K562 (cell line): ENCODE data around the gene DOK3. TPM values are rescaled to one million over a fixed set of nuclear protein-coding genes. Genes with fewer than 3 reads are reported as not detected.
A peak's percentile ranks its signal among the peaks of the same experiment; 100 is the strongest.

ENCODE experiments used
- BCL6 ChIP-seq: fragments of 250-450 bp; sonication (Bioruptor Pico); IDR thresholded peaks from 2 replicates; pipeline ENCODE4 v1.4.0; 2020
- CBFA2T3 ChIP-seq: fragments of 450-650 bp; IDR thresholded peaks from 2 replicates; pipeline ENCODE4 v1.6.1; 2017
- CREB1 ChIP-seq, 2 experiments: sonication (generic) in 1 of 2; formaldehyde crosslinking in 1 of 2; IDR thresholded peaks; 2 replicates each; pipeline versions ENCODE4 v1.6.1 to v1.8.0; 2012 to 2022; ENCODE audit warnings: inconsistent platforms in 1 of 2, mild to moderate bottlenecking in 1 of 2, missing genetic modification reagents in 1 of 2, moderate library complexity in 1 of 2
- EHMT2 ChIP-seq: fragments of 450-650 bp; IDR thresholded peaks from 2 replicates; pipeline ENCODE4 v1.6.1; 2018; ENCODE audit warnings: antibody characterized with exemption
- KLF1 ChIP-seq: fragments of 450-650 bp; IDR thresholded peaks from 2 replicates; pipeline ENCODE4 v1.6.1; 2016; ENCODE audit warnings: missing genetic modification characterization, missing compliant biosample characterization
- MAFK ChIP-seq: IDR thresholded peaks from 2 replicates; pipeline ENCODE4 v1.6.1; 2011; ENCODE audit warnings: low read length, improper control_type of control experiment
- MEF2A ChIP-seq: IDR thresholded peaks from 2 replicates; pipeline ENCODE4 v1.6.1; 2011; ENCODE audit warnings: low read depth, mild to moderate bottlenecking, low read length, moderate library complexity; ENCODE audit not compliant: control insufficient read depth
- NFATC3 ChIP-seq: fragments of 450-650 bp; IDR thresholded peaks from 2 replicates; pipeline ENCODE4 v1.6.1; 2017; ENCODE audit warnings: mild to moderate bottlenecking
- NKRF ChIP-seq: fragments of 450-650 bp; IDR thresholded peaks from 2 replicates; pipeline ENCODE4 v1.6.1; 2016; ENCODE audit warnings: borderline replicate concordance
- SMARCE1 ChIP-seq: fragments of 450-650 bp; IDR thresholded peaks from 2 replicates; pipeline ENCODE4 v1.7.1; 2016; ENCODE audit warnings: mild to moderate bottlenecking
- TOE1 ChIP-seq, 2 experiments: fragments of 450-650 bp in 1 of 2; sonication (generic) in 1 of 2; formaldehyde crosslinking in 1 of 2; IDR thresholded peaks; 2 replicates each; pipeline versions ENCODE4 v1.7.1 to v1.8.0; 2016 to 2022; ENCODE audit warnings: borderline replicate concordance in 2 of 2, mild to moderate bottlenecking in 2 of 2, antibody characterized with exemption in 1 of 2, inconsistent platforms in 1 of 2, low read depth in 1 of 2, missing genetic modification reagents in 1 of 2, moderate library complexity in 1 of 2
- ZFX ChIP-seq: sonication (generic); formaldehyde crosslinking; IDR thresholded peaks from 2 replicates; pipeline ENCODE4 v1.8.0; 2022; ENCODE audit warnings: mild to moderate bottlenecking, missing genetic modification reagents, moderate library complexity
- ZKSCAN3 ChIP-seq: fragments of 250-450 bp; sonication (Bioruptor Pico); IDR thresholded peaks from 2 replicates; pipeline ENCODE4 v1.4.0; 2020
- ZNF274 ChIP-seq: IDR thresholded peaks from 2 replicates; pipeline ENCODE4 v1.6.1; 2011; ENCODE audit warnings: low read depth, mild to moderate bottlenecking, low read length, moderate library complexity, borderline replicate concordance
- ZNF780A ChIP-seq: fragments of 250-450 bp; sonication (Bioruptor Pico); IDR thresholded peaks from 2 replicates; pipeline ENCODE4 v1.5.0; 2021; ENCODE audit warnings: mild to moderate bottlenecking
- polyA plus RNA-seq, 8 experiments: library from polyadenylated mRNA; depleted of rRNA in 4 of 8; stranded (reverse) in 5 of 8; unstranded in 3 of 8; fragments of >200 nt; fragmentation: Nextera tagmentation in 2 of 8; fragmentation: Illumina TruSeq in 1 of 8; extraction: Ambion mirVana in 2 of 8; extraction: Trizol in 1 of 8; gene quantifications; 2 replicates each; pipeline versions ENCODE4 v1.2.1 to v1.2.3, GENCODE V29; 2011 to 2014; ENCODE audit warnings: inconsistent platforms in 1 of 8, missing spikeins in 1 of 8
- total RNA-seq, 7 experiments: library from RNA; depleted of rRNA in 6 of 7; stranded (reverse); fragments of >200 nt in 6 of 7; fragmentation: Illumina TruSeq in 2 of 7; extraction: Trizol in 2 of 7; gene quantifications; 2 replicates each; pipeline versions ENCODE4 v1.2.1 to v1.2.3, GENCODE V29; 2011 to 2021; ENCODE audit warnings: low replicate concordance in 1 of 7
- TF ChIP-seq, protein P1 (sequence below): fragments of 450-650 bp; IDR thresholded peaks from 2 replicates; pipeline ENCODE4 v1.6.1; 2016; ENCODE audit warnings: low read depth
- TF ChIP-seq, protein P2 (sequence below): IDR thresholded peaks from 3 replicates; pipeline ENCODE4 v1.6.1; 2011; ENCODE audit warnings: borderline replicate concordance, mild to moderate bottlenecking; ENCODE audit not compliant: insufficient read length, insufficient read depth

DOK3 gene
- total and polyA plus RNA-seq, 9 of the 15 experiments (the other 6 are each of a cell fraction or from before 2014, with no cell fraction given) = 1.3 to 23.0 (median 8.0) TPM

- TF ChIP-seq, protein P1, sequence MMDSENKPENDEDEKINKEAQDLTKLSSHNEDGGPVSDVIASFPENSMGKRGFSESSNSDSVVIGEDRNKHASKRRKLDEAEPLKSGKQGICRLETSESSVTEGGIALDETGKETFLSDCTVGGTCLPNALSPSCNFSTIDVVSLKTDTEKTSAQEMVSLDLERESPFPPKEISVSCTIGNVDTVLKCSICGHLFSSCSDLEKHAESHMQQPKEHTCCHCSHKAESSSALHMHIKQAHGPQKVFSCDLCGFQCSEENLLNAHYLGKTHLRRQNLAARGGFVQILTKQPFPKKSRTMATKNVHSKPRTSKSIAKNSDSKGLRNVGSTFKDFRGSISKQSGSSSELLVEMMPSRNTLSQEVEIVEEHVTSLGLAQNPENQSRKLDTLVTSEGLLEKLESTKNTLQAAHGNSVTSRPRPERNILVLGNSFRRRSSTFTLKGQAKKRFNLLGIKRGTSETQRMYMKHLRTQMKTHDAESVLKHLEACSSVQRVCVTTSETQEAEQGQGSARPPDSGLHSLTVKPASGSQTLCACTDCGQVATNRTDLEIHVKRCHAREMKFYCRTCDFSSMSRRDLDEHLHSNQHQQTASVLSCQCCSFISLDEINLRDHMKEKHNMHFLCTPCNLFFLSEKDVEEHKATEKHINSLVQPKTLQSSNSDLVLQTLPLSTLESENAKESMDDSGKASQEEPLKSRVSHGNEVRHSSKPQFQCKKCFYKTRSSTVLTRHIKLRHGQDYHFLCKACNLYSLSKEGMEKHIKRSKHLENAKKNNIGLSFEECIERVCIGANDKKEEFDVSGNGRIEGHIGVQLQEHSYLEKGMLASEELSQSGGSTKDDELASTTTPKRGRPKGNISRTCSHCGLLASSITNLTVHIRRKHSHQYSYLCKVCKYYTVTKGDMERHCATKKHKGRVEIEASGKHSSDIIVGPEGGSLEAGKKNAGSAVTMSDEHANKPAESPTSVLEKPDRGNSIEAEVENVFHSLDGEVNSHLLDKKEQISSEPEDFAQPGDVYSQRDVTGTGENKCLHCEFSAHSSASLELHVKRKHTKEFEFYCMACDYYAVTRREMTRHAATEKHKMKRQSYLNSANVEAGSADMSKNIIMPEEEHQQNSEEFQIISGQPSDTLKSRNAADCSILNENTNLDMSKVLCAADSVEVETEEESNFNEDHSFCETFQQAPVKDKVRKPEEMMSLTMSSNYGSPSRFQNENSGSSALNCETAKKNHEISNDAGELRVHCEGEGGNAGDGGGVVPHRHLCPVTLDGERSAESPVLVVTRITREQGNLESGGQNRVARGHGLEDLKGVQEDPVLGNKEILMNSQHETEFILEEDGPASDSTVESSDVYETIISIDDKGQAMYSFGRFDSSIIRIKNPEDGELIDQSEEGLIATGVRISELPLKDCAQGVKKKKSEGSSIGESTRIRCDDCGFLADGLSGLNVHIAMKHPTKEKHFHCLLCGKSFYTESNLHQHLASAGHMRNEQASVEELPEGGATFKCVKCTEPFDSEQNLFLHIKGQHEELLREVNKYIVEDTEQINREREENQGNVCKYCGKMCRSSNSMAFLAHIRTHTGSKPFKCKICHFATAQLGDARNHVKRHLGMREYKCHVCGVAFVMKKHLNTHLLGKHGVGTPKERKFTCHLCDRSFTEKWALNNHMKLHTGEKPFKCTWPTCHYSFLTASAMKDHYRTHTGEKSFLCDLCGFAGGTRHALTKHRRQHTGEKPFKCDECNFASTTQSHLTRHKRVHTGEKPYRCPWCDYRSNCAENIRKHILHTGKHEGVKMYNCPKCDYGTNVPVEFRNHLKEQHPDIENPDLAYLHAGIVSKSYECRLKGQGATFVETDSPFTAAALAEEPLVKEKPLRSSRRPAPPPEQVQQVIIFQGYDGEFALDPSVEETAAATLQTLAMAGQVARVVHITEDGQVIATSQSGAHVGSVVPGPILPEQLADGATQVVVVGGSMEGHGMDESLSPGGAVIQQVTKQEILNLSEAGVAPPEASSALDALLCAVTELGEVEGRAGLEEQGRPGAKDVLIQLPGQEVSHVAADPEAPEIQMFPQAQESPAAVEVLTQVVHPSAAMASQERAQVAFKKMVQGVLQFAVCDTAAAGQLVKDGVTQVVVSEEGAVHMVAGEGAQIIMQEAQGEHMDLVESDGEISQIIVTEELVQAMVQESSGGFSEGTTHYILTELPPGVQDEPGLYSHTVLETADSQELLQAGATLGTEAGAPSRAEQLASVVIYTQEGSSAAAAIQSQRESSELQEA = no peak
- TF ChIP-seq ZKSCAN3 (no peak), ZNF780A (no peak), EHMT2 (no peak), MAFK (no peak), TOE1 (IDR thresholded peaks at IDR 0.05; ENCODE audit: borderline replicate concordance) (no peak), TOE1 (CRISPR knock-in tag; IDR thresholded peaks at IDR 0.05; ENCODE audit: borderline replicate concordance, low read depth) (no peak), KLF1 (tag) (no peak), NFATC3 (no peak), CBFA2T3 (peak; percentile 48), BCL6 (CRISPR knock-in tag) (no peak), NKRF (no peak), CREB1 (IDR thresholded peaks at IDR 0.05) (no peak; the same call in 1 of the 2 replicates), CREB1 (CRISPR knock-in tag; IDR thresholded peaks at IDR 0.05) (no peak), ZNF274 (no peak), SMARCE1 (no peak), MEF2A (no peak), ZFX (CRISPR knock-in tag) (peak; percentile 49)
- TF ChIP-seq, protein P2, sequence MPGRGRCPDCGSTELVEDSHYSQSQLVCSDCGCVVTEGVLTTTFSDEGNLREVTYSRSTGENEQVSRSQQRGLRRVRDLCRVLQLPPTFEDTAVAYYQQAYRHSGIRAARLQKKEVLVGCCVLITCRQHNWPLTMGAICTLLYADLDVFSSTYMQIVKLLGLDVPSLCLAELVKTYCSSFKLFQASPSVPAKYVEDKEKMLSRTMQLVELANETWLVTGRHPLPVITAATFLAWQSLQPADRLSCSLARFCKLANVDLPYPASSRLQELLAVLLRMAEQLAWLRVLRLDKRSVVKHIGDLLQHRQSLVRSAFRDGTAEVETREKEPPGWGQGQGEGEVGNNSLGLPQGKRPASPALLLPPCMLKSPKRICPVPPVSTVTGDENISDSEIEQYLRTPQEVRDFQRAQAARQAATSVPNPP = no peak
These were observed at the start of gene DOK3 (continued) for GRCh38 chr5:177509381-177509951.
